GM12878 (cell line): ENCODE results near the gene IL10RA. TPM values are rescaled to one million over a fixed set of nuclear protein-coding genes. Genes with fewer than 3 reads are reported as not detected.

Experiments used
- ATAC-seq: fragments of 200-7000 bp; cut with Tn5 transposase; 3 replicates; pipeline ENCODE4 v1.9.1; 2020; ENCODE audit warnings: mild to moderate bottlenecking, moderate library complexity
- Bru-seq: library from RNA; stranded (reverse); fragments of 400-500 nt; gene quantifications from one replicate; lab custom pipeline; 2021; lab: Mats Ljungman, UMichigan
- BruChase-seq, 2 experiments: library from RNA; stranded (reverse); fragments of 400-500 nt; gene quantifications; one replicate each; lab custom pipeline; 2021; lab: Mats Ljungman, UMichigan
- BruUV-seq: library from RNA; stranded (reverse); fragments of 400-500 nt; replicated peaks from 2 replicates; lab custom pipeline; 2021; lab: Mats Ljungman, UMichigan
- CTCF ChIA-PET: fragments of 300-600 bp; sonication (Branson Sonifier 250); formaldehyde crosslinking; extraction: SDS; loops from one replicate; lab custom pipeline; 2021; ENCODE audit warnings: inconsistent platforms; lab: Yijun Ruan, JAX
- POLR2A ChIA-PET: fragments of 350-600 bp; formaldehyde crosslinking; extraction: SDS; loops from one replicate; lab custom pipeline; 2021; ENCODE audit warnings: inconsistent platforms; lab: Charles Lee
- RAD21 ChIA-PET: fragments of 300-600 bp; sonication (Branson Sonifier 250); formaldehyde crosslinking; loops from one replicate; lab custom pipeline; 2023; ENCODE audit warnings: antibody characterized with exemption; ENCODE audit not compliant: unreplicated experiment; lab: Charles Lee
- SMC1A ChIA-PET: fragments of 300-600 bp; sonication (Branson Sonifier 250); formaldehyde crosslinking; loops from one replicate; lab custom pipeline; 2023; ENCODE audit not compliant: unreplicated experiment, uncharacterized antibody; lab: Charles Lee
- DNase-seq: peaks from one replicate; pipeline ENCODE4 v3.0.0-alpha.2; 2011; ENCODE audit warnings: low read depth, low spot score
- FAIRE-seq: peaks from 3 replicates; lab custom pipeline; 2011; peaks lifted over from hg19 to GRCh38; lab: Jason Lieb, UNC
- H2AFZ ChIP-seq: 2 replicates; pipeline ENCODE4 v1.6.0; 2011; ENCODE audit warnings: low read depth, low read length, control low read depth; ENCODE audit not compliant: control insufficient read depth
- H3K27ac ChIP-seq: 2 replicates; pipeline ENCODE4 v1.5.1; 2011; ENCODE audit warnings: control low read depth; ENCODE audit not compliant: control insufficient read depth, insufficient read depth
- H3K27me3 ChIP-seq, 2 experiments: replicated peaks in 1 of 2; 2 replicates each; pipeline versions ENCODE4 v1.6.0 to v1.6.1; 2011; ENCODE audit warnings: low read length in 1 of 2; ENCODE audit not compliant: control insufficient read depth in 2 of 2, insufficient read depth in 2 of 2
- H3K36me3 ChIP-seq, 2 experiments: 2 replicates each; pipeline ENCODE4 v1.5.1; 2011; ENCODE audit warnings: low read length in 1 of 2; ENCODE audit not compliant: control insufficient read depth in 2 of 2, insufficient read depth in 2 of 2
- H3K4me1 ChIP-seq: 2 replicates; pipeline ENCODE4 v1.6.1; 2011; ENCODE audit warnings: mild to moderate bottlenecking, low read length, moderate library complexity, mixed read lengths; ENCODE audit not compliant: control insufficient read depth, insufficient read depth
- H3K4me2 ChIP-seq: 2 replicates; pipeline ENCODE4 v1.6.0; 2011; ENCODE audit warnings: control low read depth; ENCODE audit not compliant: control insufficient read depth, insufficient read depth
- H3K4me3 ChIP-seq: fragments of 200-600 bp; sonication (generic); 2 replicates; pipeline ENCODE4 v1.5.1; 2016
- H3K79me2 ChIP-seq: 2 replicates; pipeline ENCODE4 v1.6.0; 2011; ENCODE audit warnings: low read length; ENCODE audit not compliant: control insufficient read depth, insufficient read depth
- H3K9ac ChIP-seq: 2 replicates; pipeline ENCODE4 v1.8.0; 2011; ENCODE audit warnings: low read length, control low read depth, mixed read lengths; ENCODE audit not compliant: control insufficient read depth, insufficient read depth
- H3K9me3 ChIP-seq: replicated peaks from 3 replicates; pipeline ENCODE4 v1.5.1; 2011; ENCODE audit warnings: mild to moderate bottlenecking, low read length; ENCODE audit not compliant: control insufficient read depth, insufficient read depth
- H4K20me1 ChIP-seq: 2 replicates; pipeline ENCODE4 v1.6.0; 2011; ENCODE audit not compliant: control insufficient read depth, insufficient read depth
- BHLHE40 ChIP-seq, 2 experiments: fragments of 450-650 bp in 1 of 2; IDR thresholded peaks; 2 replicates each; pipeline ENCODE4 v1.6.1; 2011 to 2017; ENCODE audit warnings: low read depth in 2 of 2, borderline replicate concordance in 1 of 2, improper control_type of control experiment in 1 of 2, low read length in 1 of 2, mild to moderate bottlenecking in 1 of 2
- JUNB ChIP-seq: IDR thresholded peaks from 2 replicates; pipeline ENCODE4 v1.6.1; 2016; ENCODE audit warnings: antibody characterized with exemption, mild to moderate bottlenecking
- MEF2B ChIP-seq: fragments of 450-650 bp; IDR thresholded peaks from 2 replicates; pipeline ENCODE4 v1.6.1; 2018; ENCODE audit warnings: mild to moderate bottlenecking, moderate library complexity; ENCODE audit not compliant: partially characterized antibody, poor library complexity, severe bottlenecking
- NR2C1 ChIP-seq: fragments of 450-650 bp; IDR thresholded peaks from 2 replicates; pipeline ENCODE4 v1.6.1; 2017; ENCODE audit warnings: antibody characterized with exemption, mild to moderate bottlenecking, moderate library complexity
- NR2C2 ChIP-seq: IDR thresholded peaks from 2 replicates; pipeline ENCODE4 v1.6.1; 2011; ENCODE audit warnings: borderline replicate concordance, low read depth; ENCODE audit not compliant: control insufficient read depth, insufficient read length
- PML ChIP-seq: IDR thresholded peaks from 2 replicates; pipeline ENCODE4 v1.6.1; 2012; ENCODE audit warnings: low read length, inconsistent platforms
- POLR2AphosphoS5 ChIP-seq: IDR thresholded peaks from 2 replicates; pipeline ENCODE4 v1.6.1; 2011; ENCODE audit warnings: mild to moderate bottlenecking, low read length, inconsistent platforms
- RUNX3 ChIP-seq: IDR thresholded peaks from 2 replicates; pipeline ENCODE4 v1.6.1; 2012; ENCODE audit warnings: low read length, inconsistent platforms
- SIX5 ChIP-seq: IDR thresholded peaks from 2 replicates; pipeline ENCODE4 v1.6.1; 2011; ENCODE audit warnings: mild to moderate bottlenecking, low read depth, low read length, moderate library complexity; ENCODE audit not compliant: severe bottlenecking
- SMARCA5 ChIP-seq: fragments of 450-650 bp; IDR thresholded peaks from 2 replicates; pipeline ENCODE4 v1.6.1; 2017; ENCODE audit warnings: mild to moderate bottlenecking
- SP1 ChIP-seq: IDR thresholded peaks from one replicate; pipeline ENCODE4 v1.6.1; 2011; ENCODE audit warnings: low read depth, low read length
- WGBS: methylation state at CpG from one replicate; pipeline ENCODE4 v1.1.6; 2016; ENCODE audit warnings: low lambda C conversion rate; ENCODE audit not compliant: insufficient replicate concordance, insufficient coverage; ENCODE audit errors: missing lambda C conversion rate; 5-methylcytosine and 5-hydroxymethylcytosine counted together
- in situ Hi-C: fragments of 300-500 bp; cut with MboI; formaldehyde crosslinking; loops from 9 replicates; pipeline ENCODE4 v1.14.3; 2018; ENCODE audit warnings: mixed read lengths
- intact Hi-C: fragments of 100-400 bp; cut with micrococcal nuclease; formaldehyde crosslinking; loops from one replicate; pipeline ENCODE4 v1.14.2; 2022; ENCODE audit not compliant: unreplicated experiment
- long read RNA-seq, 2 experiments: library from polyadenylated mRNA; unstranded; transcript quantifications; one replicate each; pipeline ENCODE4 v2.0.0, GENCODE V29; 2019 to 2020
- polyA minus RNA-seq, 3 experiments: library from RNA; depleted of rRNA, polyadenylated mRNA; stranded (reverse); fragments of >200 nt; gene quantifications; 2 replicates each; pipeline ENCODE4 v1.2.3, GENCODE V29; 2011
- polyA plus RNA-seq, 11 experiments: library from polyadenylated mRNA; depleted of rRNA in 4 of 11; unstranded in 6 of 11; stranded (reverse) in 5 of 11; fragments of >200 nt; fragmentation: Nextera tagmentation in 4 of 11; fragmentation: Illumina TruSeq in 1 of 11; extraction: Ambion mirVana in 4 of 11; extraction: Trizol in 1 of 11; gene quantifications; 1 replicate in 1 of 11; 2 replicates in 10 of 11; pipeline versions ENCODE4 v1.2.1 to v1.2.3, GENCODE V29; 2011 to 2016; ENCODE audit warnings: inconsistent platforms in 2 of 11, missing spikeins in 2 of 11, low read depth in 1 of 11
- total RNA-seq, 4 experiments: library from RNA; depleted of rRNA in 3 of 4; stranded (reverse); fragments of >200 nt in 3 of 4; fragmentation: Illumina TruSeq in 1 of 4; extraction: Trizol in 1 of 4; gene quantifications; 2 replicates each; pipeline versions ENCODE4 v1.2.1 to v1.2.3, GENCODE V29; 2013 to 2021
- TF ChIP-seq, protein P1 (sequence below): IDR thresholded peaks from 2 replicates; pipeline ENCODE4 v1.6.1; 2012; ENCODE audit warnings: low read depth, low read length, improper control_type of control experiment

IL10RA gene
- total RNA-seq (2013; cell fraction: nucleolus; rRNA removed): 57.8 and 59.8 TPM in 2 replicates
- 12.0 and 12.5 TPM in 2 replicates for total RNA-seq (2014; rRNA removed)
- total RNA-seq (2014; rRNA removed; fragmentation: Illumina TruSeq; extraction: Trizol): 6.5 and 8.8 TPM in 2 replicates
- total RNA-seq (2021): 10.8 and 11.8 TPM in 2 replicates
- 22.6 TPM for polyA plus RNA-seq (2011; ENCODE audit: low read depth)
- 29.5 and 45.9 TPM in 2 replicates for polyA plus RNA-seq (2011; rRNA removed)
- polyA plus RNA-seq (2011; cell fraction: cytosol; rRNA removed): 38.2 and 61.8 TPM in 2 replicates
- 57.3 and 71.0 TPM in 2 replicates for polyA plus RNA-seq (2011; cell fraction: nucleus; rRNA removed)
- polyA plus RNA-seq (2012): 13.8 and 14.8 TPM in 2 replicates
- 5.9 and 13.7 TPM in 2 replicates for polyA plus RNA-seq (2014; fragmentation: Illumina TruSeq; extraction: Trizol)
- polyA plus RNA-seq (2014; fragmentation: Nextera tagmentation; extraction: Ambion mirVana): 1 to 10 TPM in 1 of 2 experiments, under 1 TPM in 1; 0.77 to 1.4 TPM
- polyA plus RNA-seq (2014; rRNA removed): 11.0 and 18.7 TPM in 2 replicates
- polyA plus RNA-seq (2016; fragmentation: Nextera tagmentation; extraction: Ambion mirVana): 1 to 10 TPM; 7.4 to 8.5 TPM
- polyA minus RNA-seq (2011; rRNA and poly(A)+ RNA removed): 76.7 and 94.2 TPM in 2 replicates
- polyA minus RNA-seq (2011; cell fraction: cytosol; rRNA and poly(A)+ RNA removed): 17.8 and 20.6 TPM in 2 replicates
- polyA minus RNA-seq (2011; cell fraction: nucleus; rRNA and poly(A)+ RNA removed): 57.1 and 67.5 TPM in 2 replicates
- percentile 97 among the genes with signal in this experiment for Bru-seq, nascent RNA
- percentile 82 among the genes with signal in this experiment for BruChase-seq, experiment 1, labeled RNA remaining after a 6-hour chase
- percentile 91 among the genes with signal in this experiment for BruChase-seq, experiment 2, labeled RNA remaining after a 2-hour chase
- long read RNA-seq, experiment 1, partial matches to known transcripts: 0 of 9 reads
- long read RNA-seq, experiment 1, other reads (novel, unspliced or antisense): 5 of 9 reads
- long read RNA-seq, experiment 2, full-length matches to known transcripts: 4 of 21 reads
- long read RNA-seq, experiment 2, partial matches to known transcripts: 13 of 21 reads
- long read RNA-seq, experiment 2, other reads (novel, unspliced or antisense): 4 of 21 reads

DNA sequence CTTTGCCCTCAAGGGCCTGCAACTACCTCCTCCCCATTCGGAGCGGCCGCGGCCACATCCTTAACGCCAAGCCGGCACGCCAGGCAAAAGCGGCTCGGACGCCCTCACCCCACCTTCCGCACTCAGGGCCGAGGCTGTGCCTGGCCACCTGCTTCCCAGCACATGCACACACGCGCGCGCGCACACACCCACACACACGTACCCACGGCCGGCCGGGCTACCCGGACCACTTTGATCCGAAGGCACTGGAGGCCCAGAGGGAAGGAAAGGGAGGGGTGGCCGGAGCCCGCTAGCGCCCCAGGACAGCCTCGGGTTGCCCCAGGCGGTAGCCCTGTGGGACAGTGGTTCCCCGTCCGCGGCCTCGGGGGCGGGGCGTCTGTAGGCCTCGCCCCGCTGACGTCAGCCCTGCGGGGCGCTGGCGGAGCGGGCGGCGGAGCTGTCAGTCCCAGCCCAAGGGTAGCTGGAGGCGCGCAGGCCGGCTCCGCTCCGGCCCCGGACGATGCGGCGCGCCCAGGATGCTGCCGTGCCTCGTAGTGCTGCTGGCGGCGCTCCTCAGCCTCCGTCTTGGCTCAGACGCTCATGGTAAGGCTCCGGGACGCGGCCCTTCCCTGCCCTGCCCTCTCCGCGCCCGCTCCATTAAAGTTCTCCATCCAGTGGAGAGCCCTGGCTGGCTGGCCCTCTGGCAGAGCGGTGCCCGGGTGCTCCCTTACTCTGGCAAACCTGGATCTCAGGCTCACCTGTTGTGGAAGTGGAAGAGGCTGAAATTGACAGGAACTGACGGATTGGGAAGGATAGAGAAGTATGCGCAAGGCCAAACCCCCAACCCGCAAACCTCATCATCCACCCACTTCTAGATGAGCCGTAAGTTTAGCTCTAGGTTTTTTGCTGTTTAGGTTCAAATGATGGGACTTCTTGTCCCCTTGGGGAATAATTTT is at the start of gene IL10RA:
Gene IL10RA, plus strand, starts transcription at position 442 of the 935 bp plus-strand sequence. Its CDS starts 74 bp downstream, at position 516.
- BruUV-seq: no TSS peak
- TF ChIP-seq RUNX3 (peak; percentile 64), SMARCA5 (peak; percentile 69), BHLHE40 (IDR thresholded peaks at IDR 0.05; ENCODE audit: borderline replicate concordance in 1 of 2, low read depth in 2 of 2, low read length in 1 of 2) (peak; percentile 58 to 90; a peak in 3 of 4 replicates), POLR2AphosphoS5 (peak; percentile 96), MEF2B (peak; percentile 51), NR2C1 (no peak), PML (no peak), NR2C2 (no peak), SIX5 (no peak), JUNB (no peak), SP1 (peak; percentile 77)
- TF ChIP-seq, protein P1, sequence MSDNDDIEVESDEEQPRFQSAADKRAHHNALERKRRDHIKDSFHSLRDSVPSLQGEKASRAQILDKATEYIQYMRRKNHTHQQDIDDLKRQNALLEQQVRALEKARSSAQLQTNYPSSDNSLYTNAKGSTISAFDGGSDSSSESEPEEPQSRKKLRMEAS: peak; percentile 86

More for the DNA sequence above, at the start of gene IL10RA:
- Histone ChIP-seq H3K4me1 (peaks cover 18% of the 10 kb centered on the region), H3K4me3 (peak within 1 kb of the TSS; percentile 79), H2AFZ (peak within 1 kb of the TSS; percentile 90), H3K79me2 (peaks cover 20% of the 10 kb centered on the region), H3K9me3 (no peaks in the 10 kb centered on the region), H4K20me1 (no peaks in the 10 kb centered on the region), H3K27me3 (no peaks in the 10 kb centered on the region), H3K9ac (peak within 1 kb of the TSS; percentile 83), H3K36me3 (no peaks in the 10 kb centered on the region; a peak in 1 of 4 replicates), H3K4me2 (peak within 1 kb of the TSS; percentile 99), H3K27ac (peak within 1 kb of the TSS; percentile 84)
- peak; percentile 56 for FAIRE-seq
- POLR2A ChIA-PET: interaction anchor here (0.6 to 6.1 kb wide), 20 partner anchors 9 to 179 kb away, joined by 3 to 110 read pairs (median 7); no protein-coding TSS in a partner anchor
- intact Hi-C loops (loop anchor here (2.0 kb wide), 2 partner anchors 35 to 65 kb away; no protein-coding TSS in a partner anchor), in situ Hi-C loops (no loop called here)
- RAD21 ChIA-PET: interaction anchor here (1.0 to 5.8 kb wide), 22 partner anchors 11 to 177 kb away, joined by 3 to 60 read pairs (median 12); no protein-coding TSS in a partner anchor
- peak; percentile 87 for ATAC-seq
- 2% methylated on average over 71 of the region's 71 CpGs for WGBS
- no peak for DNase-seq
- CTCF ChIA-PET: interaction anchor here (1.0 to 5.3 kb wide), 15 partner anchors 8 to 178 kb away, joined by 3 to 61 read pairs (median 6); no protein-coding TSS in a partner anchor
- SMC1A ChIA-PET: interaction anchor here (0.9 to 16.8 kb wide), 10 partner anchors 7 to 170 kb away, joined by 4 to 280 read pairs (median 19); no protein-coding TSS in a partner anchor
